HG03442 (cell line): ENCODE data around the gene TGFBR1.

Experiments used
- ATAC-seq: cut with Tn5 transposase; IDR thresholded peaks from one replicate; pipeline ENCODE4 v1.9.1; 2021; ENCODE audit warnings: mild to moderate bottlenecking, moderate library complexity; ENCODE audit not compliant: unreplicated experiment

Gene TGFBR1

DNA sequence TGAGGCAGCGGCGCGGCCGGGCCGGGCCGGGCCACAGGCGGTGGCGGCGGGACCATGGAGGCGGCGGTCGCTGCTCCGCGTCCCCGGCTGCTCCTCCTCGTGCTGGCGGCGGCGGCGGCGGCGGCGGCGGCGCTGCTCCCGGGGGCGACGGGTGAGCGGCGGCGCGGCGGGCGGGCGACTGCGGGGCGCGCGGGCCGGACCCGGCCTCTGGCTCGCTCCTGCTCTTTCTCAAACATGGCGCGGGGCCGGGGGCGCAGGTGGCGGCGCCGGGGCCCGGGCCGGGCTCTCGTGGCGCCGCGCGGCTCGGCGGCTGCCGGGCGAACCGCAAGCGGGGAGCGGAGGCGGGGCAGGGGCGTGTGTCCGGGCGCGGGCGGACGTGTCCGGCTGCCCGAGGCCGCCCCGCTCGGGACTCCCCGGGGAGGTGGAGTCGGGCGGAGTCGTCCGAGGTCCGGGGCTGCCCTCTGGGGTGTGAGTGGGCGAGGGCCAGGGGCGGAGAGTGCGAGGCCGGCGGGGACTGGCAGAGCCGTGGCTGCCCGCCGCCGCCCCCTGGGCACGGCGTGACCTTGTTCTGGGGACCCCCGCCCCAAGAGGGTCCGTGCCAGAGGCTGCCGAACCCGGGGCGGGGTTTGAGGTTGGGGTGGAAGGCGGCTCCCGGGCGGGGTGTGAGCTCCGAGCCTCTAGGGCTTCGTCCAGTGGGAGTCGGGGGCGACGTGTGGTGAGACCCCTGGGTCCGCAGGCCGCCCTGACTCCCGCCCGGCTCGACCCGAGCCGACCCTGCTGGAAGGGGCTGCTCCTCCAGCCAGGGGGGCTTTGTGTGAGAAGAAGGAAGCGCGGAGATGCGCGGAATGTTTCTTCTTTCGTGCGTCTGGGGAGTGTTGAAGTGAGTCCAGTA lies 485 bp downstream of the TGFBR1 start:
- peak; percentile 61 for ATAC-seq

DNA sequence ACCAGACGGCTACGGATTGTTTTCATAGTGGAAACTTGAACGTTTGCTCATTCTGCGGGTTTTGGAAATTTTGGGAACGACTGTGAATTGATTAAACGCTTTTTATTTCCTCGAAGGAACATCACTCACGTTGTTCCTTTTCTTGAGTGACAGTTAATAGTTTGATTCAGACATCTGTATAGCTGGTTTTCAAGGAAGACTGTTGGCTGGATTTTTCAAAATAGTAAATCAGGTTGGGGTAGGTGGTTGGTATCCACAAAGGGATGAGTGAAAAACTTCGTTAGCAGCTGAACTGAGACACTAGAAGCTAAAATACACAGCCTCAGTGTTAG lies 1.1 kb downstream of the TGFBR1 start:
- ATAC-seq = no peak

DNA sequence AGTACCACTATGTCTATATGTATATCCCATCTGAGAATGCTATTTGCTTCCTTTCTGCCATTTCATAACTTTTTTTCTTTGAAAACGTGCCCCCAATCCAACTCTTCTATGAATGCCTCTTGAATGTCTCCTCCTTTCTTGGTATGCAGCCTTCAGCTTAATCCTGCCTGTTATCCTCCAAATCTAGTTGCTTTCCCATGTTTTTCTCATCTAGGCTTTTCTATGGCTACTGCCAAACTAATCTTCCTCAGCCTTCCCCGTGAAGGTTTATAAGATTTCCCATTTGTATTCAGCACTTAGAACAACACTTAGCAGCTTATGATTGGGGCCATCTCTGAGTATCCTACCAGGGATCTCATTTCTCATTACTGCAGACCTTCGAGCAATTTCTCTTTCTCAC lies 2.5 kb downstream of the TGFBR1 start:
- no peak for ATAC-seq

DNA sequence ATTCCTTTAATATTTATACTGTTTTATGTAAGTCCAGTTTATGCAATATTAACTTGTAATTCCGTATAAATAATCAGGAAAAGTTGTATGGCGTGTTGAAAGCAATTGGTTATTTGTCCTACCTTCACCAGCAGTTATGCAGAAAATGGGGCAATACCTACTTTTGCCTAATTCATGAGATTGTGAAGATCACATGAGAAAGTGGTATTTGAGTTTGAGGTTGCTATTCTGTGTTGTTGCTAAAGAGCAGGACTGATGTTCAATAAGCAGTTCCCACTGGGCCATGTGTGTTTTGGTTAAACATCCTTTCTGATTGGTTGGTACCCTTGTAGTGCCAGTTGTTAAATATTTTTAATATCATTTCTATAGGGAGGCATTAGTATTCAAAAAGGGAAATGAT lies 3.2 kb downstream of the TGFBR1 start:
- no peak for ATAC-seq

DNA sequence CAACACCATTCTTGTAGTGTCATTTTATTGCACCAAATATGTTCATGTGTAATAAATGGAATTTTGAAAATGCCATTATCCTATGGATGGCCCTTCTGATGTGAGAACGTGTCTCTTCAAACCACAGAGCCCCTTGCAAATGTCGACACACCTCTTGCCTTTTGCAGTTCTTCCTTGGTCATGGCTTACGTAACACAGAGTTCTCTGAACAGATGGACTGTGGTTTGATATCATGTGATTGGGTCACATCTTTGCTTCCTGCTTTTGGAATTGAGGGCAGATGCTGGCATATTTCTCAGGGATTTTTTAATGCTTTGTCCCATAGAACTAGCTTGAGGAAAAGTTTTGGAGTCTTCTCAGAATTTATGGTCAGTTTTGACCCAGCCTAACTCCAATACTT lies 4.6 kb downstream of the TGFBR1 start:
- ATAC-seq = no peak

DNA sequence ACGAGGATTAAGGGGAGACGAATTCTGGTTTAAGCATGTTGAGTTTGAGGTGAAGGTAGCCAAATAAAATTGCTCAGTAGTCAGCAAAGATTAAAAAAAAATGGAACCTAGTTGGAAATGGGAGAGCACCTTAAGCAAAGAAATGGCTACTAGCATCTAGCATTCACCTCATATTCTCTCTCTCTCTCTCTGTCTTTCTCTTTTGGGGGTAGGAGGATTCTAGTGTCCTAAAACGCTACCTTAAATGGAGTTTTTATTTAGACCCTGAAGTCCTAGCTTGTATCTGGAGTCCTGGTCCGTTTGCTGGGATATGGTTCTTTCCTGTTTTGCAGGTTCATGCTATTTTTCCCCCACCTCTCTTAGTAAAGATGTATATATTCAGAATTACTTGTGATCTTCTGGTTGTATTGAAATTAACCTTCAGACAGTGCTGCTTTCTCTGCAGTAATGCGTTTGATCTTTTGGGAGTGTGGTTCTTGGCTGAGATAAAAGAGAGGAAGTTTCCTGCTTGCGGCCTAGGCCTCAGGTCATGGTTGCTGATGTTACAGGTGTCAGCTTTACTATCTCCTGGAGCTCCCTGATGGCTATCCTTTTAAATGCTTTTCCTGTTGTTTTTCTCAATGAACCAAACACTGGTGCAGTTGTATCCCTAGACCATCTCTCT lies 8.0 kb downstream of the TGFBR1 start:
- no peak for ATAC-seq

DNA sequence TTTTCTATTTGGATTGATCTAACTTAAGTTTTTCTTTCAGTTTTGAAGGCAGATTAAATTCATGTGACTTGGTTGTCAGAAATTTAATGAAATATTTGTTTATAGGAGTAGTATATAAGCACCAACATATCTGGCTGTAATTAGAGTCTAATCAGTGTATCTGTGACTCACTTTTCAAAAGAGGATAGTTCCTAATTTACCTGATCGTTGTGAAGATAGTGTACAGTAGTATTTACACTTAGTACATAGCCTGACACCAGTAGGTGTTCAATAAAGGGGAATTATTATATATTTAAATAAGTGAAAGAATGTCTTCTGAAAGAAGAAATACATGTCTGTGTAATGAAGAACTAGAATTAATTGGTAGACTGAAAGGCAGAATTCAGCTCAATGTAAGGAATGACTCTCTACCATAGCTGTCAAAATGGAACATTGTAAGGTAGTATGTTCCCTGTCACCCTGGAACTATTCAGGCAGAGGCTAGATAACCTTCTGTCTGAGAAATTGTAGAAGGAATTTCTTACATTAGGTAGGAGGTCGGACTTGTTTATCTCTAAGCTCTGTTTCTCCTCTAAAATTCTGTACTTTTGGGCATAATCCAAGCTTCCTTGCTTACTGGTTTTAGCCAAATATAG lies 8.6 kb downstream of the TGFBR1 start:
- ATAC-seq = no peak

DNA sequence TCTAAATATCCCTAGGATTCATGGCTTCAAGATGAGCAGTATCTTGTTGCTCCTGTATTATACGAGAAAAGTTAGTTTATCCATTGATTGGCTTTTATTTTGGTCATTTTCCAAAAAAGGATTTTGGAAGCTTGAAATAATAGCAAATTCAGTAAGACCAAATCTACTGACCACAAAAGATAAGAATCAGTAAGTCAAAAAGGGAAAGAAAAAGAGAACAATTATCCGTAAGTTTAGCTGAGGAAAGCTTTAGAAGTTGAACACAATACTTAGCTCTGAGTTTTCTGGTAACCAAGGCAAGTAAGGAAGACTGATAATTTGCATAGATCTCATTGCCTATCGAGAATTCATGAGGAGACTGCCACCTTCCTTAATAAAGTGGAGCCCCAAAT lies 9.1 kb downstream of the TGFBR1 start:
- ATAC-seq = no peak

DNA sequence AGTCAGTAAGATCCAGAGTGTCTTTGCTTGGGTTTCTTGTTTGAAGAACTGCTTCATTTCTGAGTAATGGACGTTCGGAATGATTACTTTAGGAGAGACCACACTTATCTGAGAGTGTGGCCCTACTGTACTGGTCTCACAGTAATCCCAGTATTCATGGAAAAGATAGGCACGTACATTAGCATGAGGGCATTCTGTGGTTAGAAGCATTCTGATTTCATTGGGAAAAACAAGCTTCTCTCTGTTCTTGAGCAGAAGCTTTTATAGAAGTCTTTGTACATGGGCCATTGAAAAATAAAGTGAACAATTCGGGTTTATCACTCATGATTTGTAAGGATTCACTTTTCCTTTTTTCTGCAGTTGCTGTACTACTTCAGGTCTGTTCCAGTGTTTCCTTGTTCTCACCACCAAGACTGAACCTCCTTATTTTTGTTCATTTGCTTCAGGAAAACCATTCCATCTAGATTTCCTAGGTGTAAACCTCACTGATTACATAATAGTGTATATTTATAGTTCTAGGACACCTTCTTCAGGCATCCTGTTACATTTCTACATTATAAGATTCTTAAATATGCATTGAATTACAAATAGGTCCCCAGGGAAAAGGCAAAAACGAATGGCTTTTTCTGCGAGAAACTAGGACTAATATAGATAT lies 10.1 kb downstream of the TGFBR1 start:
- no peak for ATAC-seq

DNA sequence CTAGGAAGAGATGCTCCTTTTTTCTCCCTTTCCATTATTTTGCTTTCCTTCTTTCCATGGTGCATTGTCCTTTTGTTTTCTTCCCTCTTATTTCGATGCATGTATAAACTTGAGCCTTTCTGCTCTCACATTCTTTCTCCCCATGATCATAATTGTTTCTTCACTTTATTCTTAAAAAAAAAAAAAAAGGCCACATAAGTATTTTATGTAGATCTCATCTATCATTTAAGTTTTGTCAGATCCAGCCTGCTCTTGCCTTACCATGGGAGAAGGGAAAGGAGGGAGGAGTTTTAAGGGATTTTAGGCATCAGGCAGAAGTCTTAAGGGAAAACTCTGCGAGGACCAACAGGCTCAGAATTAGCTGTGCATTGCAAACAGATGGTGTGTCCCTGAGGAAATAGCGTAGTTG lies 11.1 kb downstream of the TGFBR1 start:
- no peak for ATAC-seq

DNA sequence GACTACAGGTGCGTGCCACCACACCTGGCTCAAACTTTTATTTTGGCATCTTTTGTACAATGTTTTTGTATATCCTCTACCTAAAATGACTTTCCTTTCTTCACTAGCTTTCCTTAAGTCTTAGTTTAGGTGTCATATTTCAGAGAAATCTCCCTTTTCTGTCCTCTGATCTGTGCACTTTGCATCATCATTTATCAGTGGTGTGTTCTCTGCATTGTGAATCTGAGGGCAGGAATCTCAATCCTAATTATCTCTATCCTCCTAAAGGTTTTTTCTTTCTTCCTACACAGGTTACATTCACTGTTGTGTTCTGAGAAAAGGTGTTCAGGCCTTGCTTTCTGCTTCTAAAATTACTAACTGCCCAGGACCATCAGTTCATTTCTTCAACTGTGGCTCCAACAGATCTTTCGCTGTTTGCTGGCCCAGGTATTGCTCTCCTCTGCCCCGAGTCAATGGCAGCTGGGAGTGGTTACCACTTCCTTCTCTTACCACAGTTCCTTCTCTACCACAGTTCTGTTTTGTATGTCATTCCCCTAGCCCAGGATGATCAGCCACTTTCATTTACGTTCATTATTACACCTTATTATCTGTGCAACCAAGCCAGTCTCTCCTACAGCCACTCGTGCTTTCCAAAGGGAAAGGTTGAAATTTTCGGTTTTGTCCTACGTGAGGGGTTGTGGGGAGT lies 14.0 kb downstream of the TGFBR1 start:
- peak; percentile 99 for ATAC-seq

DNA sequence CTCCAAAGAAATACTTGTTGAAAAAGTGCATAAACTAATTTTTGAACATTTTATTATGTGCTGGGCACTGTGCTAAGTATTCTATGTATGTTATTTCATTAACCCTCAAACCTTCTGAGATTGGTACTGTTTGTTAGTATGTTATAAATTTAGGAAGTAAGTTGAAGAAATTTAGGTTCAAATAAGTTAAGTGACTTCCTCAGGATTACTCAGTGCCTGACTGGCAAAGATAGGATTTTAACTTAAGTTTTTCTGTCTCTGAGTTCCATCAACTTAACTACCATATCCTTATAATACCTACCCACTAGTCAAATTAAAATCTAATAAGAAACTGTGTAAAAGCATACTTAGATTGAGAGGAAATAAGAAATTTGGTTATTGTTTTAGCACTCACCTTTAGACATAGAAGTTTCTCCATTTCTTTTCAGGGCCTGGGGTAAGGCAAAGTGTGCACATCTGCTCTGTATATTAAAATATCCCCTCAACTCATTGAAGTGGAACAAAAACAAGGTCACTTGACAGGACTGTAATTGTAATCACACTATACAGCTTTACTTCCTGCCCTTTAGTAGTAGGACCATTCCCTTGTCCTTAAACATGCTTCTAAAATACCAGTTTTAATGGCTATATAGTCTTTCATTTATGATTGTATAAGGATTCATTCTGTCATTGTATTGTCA lies 15.2 kb downstream of the TGFBR1 start:
- ATAC-seq = no peak

DNA sequence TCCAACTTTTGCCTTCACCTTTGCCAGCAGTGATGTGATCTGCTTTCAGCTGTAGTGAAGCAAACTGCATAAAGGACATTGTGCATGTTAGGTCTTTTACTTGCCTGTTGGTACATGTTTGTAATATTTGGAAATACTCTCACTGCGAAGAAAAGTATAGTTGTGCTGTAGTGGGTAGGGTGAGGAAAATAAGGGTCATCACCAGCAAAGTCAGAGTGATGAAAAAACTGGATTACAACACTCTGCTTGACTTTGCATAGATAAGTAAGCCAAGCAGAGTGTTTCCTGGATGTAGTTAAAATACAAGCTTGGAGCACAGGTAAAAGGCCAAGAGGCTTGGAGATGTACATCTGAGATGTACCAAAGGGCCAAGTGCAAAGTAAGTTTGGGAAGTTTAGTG lies 16.7 kb downstream of the TGFBR1 start:
- no peak for ATAC-seq

DNA sequence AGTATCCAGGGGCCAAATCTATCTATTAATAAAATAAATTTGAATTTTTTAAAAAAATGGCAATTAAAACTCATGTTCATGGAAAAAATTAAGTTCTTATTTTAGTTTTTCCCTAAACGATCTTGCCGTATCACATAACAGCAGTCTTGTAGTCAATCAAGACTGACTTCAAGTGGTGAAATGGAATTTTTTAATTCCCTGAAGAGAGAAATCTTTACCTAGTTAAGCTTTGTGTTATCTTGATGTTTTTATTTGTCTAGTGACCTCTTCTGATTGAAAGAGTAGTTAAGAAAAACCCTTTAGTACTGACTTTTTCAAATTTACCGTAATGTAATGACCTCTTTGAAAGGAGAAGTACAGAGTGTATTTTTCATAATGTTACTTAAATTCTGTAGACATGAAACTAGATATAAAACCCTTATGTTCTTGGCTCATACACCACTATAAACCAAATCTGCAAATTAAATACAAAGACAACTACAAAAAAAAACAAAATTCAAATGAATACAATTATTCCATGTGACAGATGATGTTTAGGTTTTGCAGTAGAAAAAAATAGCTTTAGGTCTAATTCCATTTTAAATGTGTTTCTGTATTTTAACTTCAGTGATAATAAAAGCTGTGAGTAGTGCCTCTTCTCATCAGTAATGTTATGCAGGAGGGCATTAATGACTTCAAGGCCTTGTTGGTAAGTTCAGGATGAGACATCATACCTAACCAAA lies 19.8 kb downstream of the TGFBR1 start:
- no peak for ATAC-seq

DNA sequence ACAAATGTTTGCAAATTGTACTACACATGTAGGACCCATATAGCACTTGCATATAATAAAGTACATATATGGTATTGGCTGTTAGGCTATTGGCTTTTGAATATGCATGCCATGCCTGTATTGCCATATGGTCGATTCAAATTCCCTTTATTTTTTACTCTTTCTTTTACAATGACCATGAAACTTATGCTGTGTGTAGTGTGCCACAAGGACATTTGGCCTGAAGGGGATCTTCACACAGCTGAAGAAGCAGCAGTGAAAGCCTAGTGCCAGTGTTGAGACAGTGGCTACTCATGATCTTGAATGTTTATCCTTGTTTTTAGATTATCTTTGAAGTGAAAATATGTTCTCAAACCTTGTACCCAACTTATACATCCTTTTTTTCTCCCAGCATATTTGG lies 20.5 kb downstream of the TGFBR1 start:
- ATAC-seq = no peak

DNA sequence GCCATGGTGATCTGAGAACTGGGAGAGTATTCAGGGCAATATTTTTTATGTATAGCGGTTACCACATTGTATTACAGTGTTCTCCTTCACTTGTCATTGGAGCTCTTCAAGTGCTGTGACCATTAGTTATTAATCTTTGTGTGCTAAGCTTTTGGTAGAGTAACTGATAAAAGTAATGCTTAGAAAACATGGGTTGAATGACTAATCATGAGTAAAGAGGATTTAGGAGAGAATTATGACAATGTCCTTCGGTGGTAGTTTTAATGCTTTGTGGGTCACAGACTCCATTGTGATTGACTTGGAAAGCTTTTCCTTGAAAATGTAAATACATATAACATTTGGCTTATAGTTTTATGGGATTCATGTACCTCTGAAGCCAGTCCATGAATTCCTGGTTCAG lies 21.4 kb downstream of the TGFBR1 start:
- ATAC-seq = no peak

DNA sequence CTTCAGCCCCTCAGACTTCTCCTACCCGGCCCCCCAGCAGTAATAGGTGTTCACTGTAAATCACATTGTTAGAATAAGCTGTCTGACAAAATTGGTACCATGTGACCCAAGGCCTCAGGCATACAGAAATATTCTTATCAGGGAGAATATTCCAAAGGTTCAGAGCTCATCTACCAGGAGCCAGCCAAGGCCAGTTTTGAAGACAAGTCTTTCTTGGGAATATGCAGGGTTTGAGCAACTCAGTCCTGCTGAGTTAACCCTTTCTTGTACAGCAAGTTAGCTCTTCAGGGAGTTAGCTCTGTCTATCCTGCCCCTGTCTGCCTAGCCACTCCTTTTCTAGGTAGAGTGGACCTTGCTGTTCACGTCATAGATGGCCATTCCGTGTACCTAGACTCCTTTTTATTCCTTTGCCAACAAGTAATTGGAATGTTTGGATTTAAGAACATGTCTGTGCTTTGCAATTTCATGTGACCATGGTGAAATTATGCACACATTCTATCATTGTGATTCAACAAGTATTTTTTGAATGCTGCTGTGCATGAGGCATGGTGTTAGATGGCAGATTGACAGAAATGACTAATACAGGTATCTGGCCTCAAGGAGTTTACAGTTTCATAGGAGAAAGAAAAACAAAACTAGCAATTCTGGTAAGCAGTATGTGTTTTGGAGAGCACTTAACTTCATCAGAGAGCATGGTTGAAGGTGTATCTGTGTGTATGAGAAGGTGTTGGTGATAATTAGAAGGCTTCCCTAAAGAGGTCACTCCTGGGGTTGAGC lies 22.6 kb downstream of the TGFBR1 start:
- ATAC-seq = peak; percentile 44

DNA sequence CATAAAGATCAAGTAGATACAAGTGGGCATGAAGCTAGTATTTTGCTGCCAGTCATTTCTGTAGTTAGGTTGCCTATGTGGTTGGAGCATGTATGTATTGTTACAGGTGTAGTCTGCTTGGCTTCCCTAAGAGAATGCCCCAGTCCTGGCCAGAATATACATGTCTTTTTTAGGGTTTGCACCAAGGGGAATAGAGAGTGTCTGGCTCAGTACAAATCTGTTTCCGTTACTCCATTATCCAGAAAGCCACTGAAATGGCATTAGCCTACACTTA lies 23.2 kb downstream of the TGFBR1 start:
- peak; percentile 36 for ATAC-seq

DNA sequence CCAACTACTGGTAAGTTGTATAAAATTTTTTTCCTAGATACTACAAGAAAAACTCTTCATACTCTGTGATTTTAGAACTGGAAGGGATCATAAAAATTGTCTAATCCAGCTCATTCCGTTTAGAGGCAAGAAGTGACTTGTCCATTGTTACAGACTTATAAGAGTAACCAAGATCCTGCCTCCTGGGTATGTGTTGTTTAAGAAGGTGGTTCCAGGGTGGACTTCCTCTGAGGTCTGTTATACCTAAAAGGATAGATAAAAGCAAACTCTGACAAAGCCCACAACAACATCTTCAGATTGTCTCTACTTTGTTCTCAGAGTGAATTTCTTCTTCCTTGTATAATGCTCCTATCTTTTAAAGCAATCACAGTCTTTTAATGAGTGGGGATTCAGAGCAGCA lies 24.2 kb downstream of the TGFBR1 start:
- no peak for ATAC-seq
